Activated CD8-positive, alpha-beta memory T cell treated with anti-CD3 and anti-CD28 coated beads, Interleukin-2, amount 50 U/mL, for 4 hours (primary cell): ENCODE data around the gene MESP1.

ENCODE experiments used
- DNase-seq: peaks from one replicate; pipeline ENCODE4 v3.0.0-alpha.2; 2020

The MESP1 gene

DNA sequence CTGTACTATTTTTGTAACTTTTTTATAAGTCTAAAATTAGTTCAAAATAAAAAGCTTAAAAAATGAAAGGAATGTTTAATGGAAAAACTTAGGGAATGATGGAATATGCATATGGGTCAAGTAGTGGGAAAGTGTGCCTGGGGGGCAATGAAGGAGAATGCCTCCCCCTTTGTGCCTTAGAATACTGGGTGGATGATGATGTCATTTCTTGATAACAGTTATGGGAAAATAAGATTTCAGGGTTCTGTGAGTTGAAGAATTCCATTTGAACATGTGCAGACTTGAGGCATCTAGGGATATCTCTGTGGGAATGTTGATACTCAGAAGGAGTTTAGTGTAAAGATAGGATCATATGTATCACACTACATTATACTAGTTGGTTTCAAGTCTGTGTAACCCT is 46.6 kb downstream of the MESP1 start:
- DNase-seq: no peak
